GM12878 (cell line): ENCODE data around the gene TOM1L2. TPM values are rescaled to one million over a fixed set of nuclear protein-coding genes. Genes with fewer than 3 reads are reported as not detected.
A peak's percentile ranks its signal among the peaks of the same experiment; 100 is the strongest.

ENCODE experiments used
- ATAC-seq: fragments of 200-7000 bp; cut with Tn5 transposase; 3 replicates; pipeline ENCODE4 v1.9.1; 2020; ENCODE audit warnings: mild to moderate bottlenecking, moderate library complexity
- BruUV-seq: library from RNA; stranded (reverse); fragments of 400-500 nt; replicated peaks from 2 replicates; lab custom pipeline; 2021; lab: Mats Ljungman, UMichigan
- CTCF ChIA-PET: fragments of 300-600 bp; sonication (Branson Sonifier 250); formaldehyde crosslinking; extraction: SDS; loops from one replicate; lab custom pipeline; 2021; ENCODE audit warnings: inconsistent platforms; lab: Yijun Ruan, JAX
- POLR2A ChIA-PET: fragments of 350-600 bp; formaldehyde crosslinking; extraction: SDS; loops from one replicate; lab custom pipeline; 2021; ENCODE audit warnings: inconsistent platforms; lab: Charles Lee
- RAD21 ChIA-PET: fragments of 300-600 bp; sonication (Branson Sonifier 250); formaldehyde crosslinking; loops from one replicate; lab custom pipeline; 2023; ENCODE audit warnings: antibody characterized with exemption; ENCODE audit not compliant: unreplicated experiment; lab: Charles Lee
- SMC1A ChIA-PET: fragments of 300-600 bp; sonication (Branson Sonifier 250); formaldehyde crosslinking; loops from one replicate; lab custom pipeline; 2023; ENCODE audit not compliant: unreplicated experiment, uncharacterized antibody; lab: Charles Lee
- DNase-seq: peaks from one replicate; pipeline ENCODE4 v3.0.0-alpha.2; 2011; ENCODE audit warnings: low read depth, low spot score
- FAIRE-seq: peaks from 3 replicates; lab custom pipeline; 2011; peaks lifted over from hg19 to GRCh38; lab: Jason Lieb, UNC
- H2AFZ ChIP-seq: 2 replicates; pipeline ENCODE4 v1.6.0; 2011; ENCODE audit warnings: low read depth, low read length, control low read depth; ENCODE audit not compliant: control insufficient read depth
- H3K27ac ChIP-seq: 2 replicates; pipeline ENCODE4 v1.5.1; 2011; ENCODE audit warnings: control low read depth; ENCODE audit not compliant: control insufficient read depth, insufficient read depth
- H3K27me3 ChIP-seq, 2 experiments: replicated peaks in 1 of 2; 2 replicates each; pipeline versions ENCODE4 v1.6.0 to v1.6.1; 2011; ENCODE audit warnings: low read length in 1 of 2; ENCODE audit not compliant: control insufficient read depth in 2 of 2, insufficient read depth in 2 of 2
- H3K36me3 ChIP-seq, 2 experiments: 2 replicates each; pipeline ENCODE4 v1.5.1; 2011; ENCODE audit warnings: low read length in 1 of 2; ENCODE audit not compliant: control insufficient read depth in 2 of 2, insufficient read depth in 2 of 2
- H3K4me1 ChIP-seq: 2 replicates; pipeline ENCODE4 v1.6.1; 2011; ENCODE audit warnings: mild to moderate bottlenecking, low read length, moderate library complexity, mixed read lengths; ENCODE audit not compliant: control insufficient read depth, insufficient read depth
- H3K4me2 ChIP-seq: 2 replicates; pipeline ENCODE4 v1.6.0; 2011; ENCODE audit warnings: control low read depth; ENCODE audit not compliant: control insufficient read depth, insufficient read depth
- H3K4me3 ChIP-seq: fragments of 200-600 bp; sonication (generic); 2 replicates; pipeline ENCODE4 v1.5.1; 2016
- H3K79me2 ChIP-seq: 2 replicates; pipeline ENCODE4 v1.6.0; 2011; ENCODE audit warnings: low read length; ENCODE audit not compliant: control insufficient read depth, insufficient read depth
- H3K9ac ChIP-seq: 2 replicates; pipeline ENCODE4 v1.8.0; 2011; ENCODE audit warnings: low read length, control low read depth, mixed read lengths; ENCODE audit not compliant: control insufficient read depth, insufficient read depth
- H3K9me3 ChIP-seq: replicated peaks from 3 replicates; pipeline ENCODE4 v1.5.1; 2011; ENCODE audit warnings: mild to moderate bottlenecking, low read length; ENCODE audit not compliant: control insufficient read depth, insufficient read depth
- H4K20me1 ChIP-seq: 2 replicates; pipeline ENCODE4 v1.6.0; 2011; ENCODE audit not compliant: control insufficient read depth, insufficient read depth
- BCLAF1 ChIP-seq: fragments of 450-650 bp; IDR thresholded peaks from 2 replicates; pipeline ENCODE4 v1.6.1; 2017; ENCODE audit warnings: antibody characterized with exemption, mild to moderate bottlenecking, moderate library complexity
- CHD2 ChIP-seq: IDR thresholded peaks from 2 replicates; pipeline ENCODE4 v1.6.1; 2011; ENCODE audit warnings: low read depth, low read length, improper control_type of control experiment, borderline replicate concordance
- ETV6 ChIP-seq, 2 experiments: fragments of 450-650 bp in 1 of 2; IDR thresholded peaks in 1 of 2; conservative IDR thresholded peaks in 1 of 2; 2 replicates each; pipeline ENCODE4 v1.6.1; 2014; ENCODE audit warnings: antibody characterized with exemption in 1 of 2, borderline replicate concordance in 1 of 2, low read depth in 1 of 2, mild to moderate bottlenecking in 1 of 2, moderate library complexity in 1 of 2
- MEF2A ChIP-seq: IDR thresholded peaks from 2 replicates; pipeline ENCODE4 v1.6.1; 2011; ENCODE audit warnings: low read depth, mild to moderate bottlenecking, low read length, moderate library complexity; ENCODE audit not compliant: insufficient read depth
- MTA3 ChIP-seq: IDR thresholded peaks from 2 replicates; pipeline ENCODE4 v1.6.1; 2012; ENCODE audit warnings: low read length, inconsistent platforms, borderline replicate concordance
- SPI1 ChIP-seq: IDR thresholded peaks from 2 replicates; pipeline ENCODE4 v1.6.1; 2011; ENCODE audit warnings: low read depth, mild to moderate bottlenecking, low read length, moderate library complexity, borderline replicate concordance; ENCODE audit not compliant: insufficient read depth
- WGBS: methylation state at CpG from one replicate; pipeline ENCODE4 v1.1.6; 2016; ENCODE audit warnings: low lambda C conversion rate; ENCODE audit not compliant: insufficient replicate concordance, insufficient coverage; ENCODE audit errors: missing lambda C conversion rate; 5-methylcytosine and 5-hydroxymethylcytosine counted together
- in situ Hi-C: fragments of 300-500 bp; cut with MboI; formaldehyde crosslinking; loops from 9 replicates; pipeline ENCODE4 v1.14.3; 2018; ENCODE audit warnings: mixed read lengths
- intact Hi-C: fragments of 100-400 bp; cut with micrococcal nuclease; formaldehyde crosslinking; loops from one replicate; pipeline ENCODE4 v1.14.2; 2022; ENCODE audit not compliant: unreplicated experiment
- polyA plus RNA-seq, 11 experiments: library from polyadenylated mRNA; depleted of rRNA in 4 of 11; unstranded in 6 of 11; stranded (reverse) in 5 of 11; fragments of >200 nt; fragmentation: Nextera tagmentation in 4 of 11; fragmentation: Illumina TruSeq in 1 of 11; extraction: Ambion mirVana in 4 of 11; extraction: Trizol in 1 of 11; gene quantifications; 1 replicate in 1 of 11; 2 replicates in 10 of 11; pipeline versions ENCODE4 v1.2.1 to v1.2.3, GENCODE V29; 2011 to 2016; ENCODE audit warnings: inconsistent platforms in 2 of 11, missing spikeins in 2 of 11, low read depth in 1 of 11
- total RNA-seq, 4 experiments: library from RNA; depleted of rRNA in 3 of 4; stranded (reverse); fragments of >200 nt in 3 of 4; fragmentation: Illumina TruSeq in 1 of 4; extraction: Trizol in 1 of 4; gene quantifications; 2 replicates each; pipeline versions ENCODE4 v1.2.1 to v1.2.3, GENCODE V29; 2013 to 2021

TOM1L2 gene
- total and polyA plus RNA-seq, 10 of the 15 experiments (the other 5 are each of a cell fraction or from before 2014, with no cell fraction given), result 0.19 to 19.2 (median 8.1) TPM

GRCh38 chr17:17819111-17819510 is 153.1 kb downstream of the TOM1L2 start:
- peaks cover 5 to 28% of the 10 kb centered on the region in 2 experiments; a peak in 3 of 4 replicates for H3K36me3 ChIP-seq
- TF ChIP-seq MTA3 (no peak), SPI1 (no peak), ETV6 (conservative IDR thresholded peaks at IDR 0.05 in 1 of 2, IDR thresholded peaks at IDR 0.05 in 1 of 2; ENCODE audit: borderline replicate concordance in 1 of 2, low read depth in 1 of 2) (no peak), CHD2 (no peak)
- POLR2A ChIA-PET, result interaction anchor here (10.9 kb wide), 1 partner anchor 17 kb away, joined by 163 read pairs; the partner anchor contains the start of gene SREBF1
- SMC1A ChIA-PET, result interaction anchor here (4.4 kb wide), 1 partner anchor 15 kb away, joined by 46 read pairs; the partner anchor contains the start of gene SREBF1
- no peaks in the 10 kb centered on the region for H3K27me3 ChIP-seq
- H3K9ac ChIP-seq, result no peak overlapping the region
- H3K9me3 ChIP-seq, result no peaks in the 10 kb centered on the region
- in situ Hi-C loops, result no loop called here
- H4K20me1 ChIP-seq, result no peaks in the 10 kb centered on the region; the same call in 1 of the 2 replicates
- FAIRE-seq (no peak), ATAC-seq (no peak), DNase-seq (no peak)
- H3K4me1 ChIP-seq, result peaks cover 36% of the 10 kb centered on the region
- no peak overlapping the region for H3K27ac ChIP-seq
- no TSS peak for BruUV-seq
- CTCF ChIA-PET, result interaction anchor here (1.3 to 2.1 kb wide), 3 partner anchors 11 to 137 kb away, joined by 3 to 10 read pairs (median 6); no protein-coding TSS in a partner anchor
- RAD21 ChIA-PET, result interaction anchor here (1.0 to 9.0 kb wide), 4 partner anchors 13 to 137 kb away, joined by 3 to 105 read pairs (median 7); partner anchors contain the start of gene SREBF1
- no peak overlapping the region for H3K4me2 ChIP-seq
- intact Hi-C loops, result loop anchor here (2.0 kb wide), 1 partner anchor 22 kb away; no protein-coding TSS in a partner anchor
- WGBS, result 98% methylated on average over 12 of the region's 12 CpGs
- H3K4me3 ChIP-seq, result no peak overlapping the region
- no peak overlapping the region for H2AFZ ChIP-seq
- H3K79me2 ChIP-seq, result no peaks in the 10 kb centered on the region; the same call in 1 of the 2 replicates

GRCh38 chr17:17818088-17818526 is 154.1 kb downstream of the TOM1L2 start:
- Histone ChIP-seq H3K36me3 (peaks cover 5 to 34% of the 10 kb centered on the region in 2 experiments; a peak in 3 of 4 replicates), H3K79me2 (no peaks in the 10 kb centered on the region; the same call in 1 of the 2 replicates), H3K27me3 (no peaks in the 10 kb centered on the region), H4K20me1 (no peaks in the 10 kb centered on the region; the same call in 1 of the 2 replicates), H2AFZ (no peak overlapping the region), H3K9ac (no peak overlapping the region), H3K9me3 (no peaks in the 10 kb centered on the region), H3K27ac (no peak overlapping the region), H3K4me2 (no peak overlapping the region), H3K4me1 (peaks cover 30% of the 10 kb centered on the region), H3K4me3 (no peak overlapping the region)
- POLR2A ChIA-PET, result interaction anchor here (1.0 to 10.9 kb wide), 2 partner anchors 18 to 32 kb away, joined by 4 to 163 read pairs; partner anchors contain the start of gene SREBF1
- no peak for DNase-seq
- peak; percentile 40 for ATAC-seq
- TF ChIP-seq BCLAF1 (no peak), MEF2A (no peak), ETV6 (conservative IDR thresholded peaks at IDR 0.05 in 1 of 2, IDR thresholded peaks at IDR 0.05 in 1 of 2; ENCODE audit: borderline replicate concordance in 1 of 2, low read depth in 1 of 2) (no peak)
- SMC1A ChIA-PET, result interaction anchor here (1.4 kb wide), 1 partner anchor 136 kb away, joined by 4 read pairs; no protein-coding TSS in a partner anchor
- no TSS peak for BruUV-seq
- WGBS, result 78% methylated on average over 10 of the region's 10 CpGs
- RAD21 ChIA-PET, result interaction anchor here (0.9 to 9.0 kb wide), 6 partner anchors 10 to 134 kb away, joined by 3 to 105 read pairs (median 4); partner anchors contain the start of gene SREBF1
- peak; percentile 38 for FAIRE-seq
- CTCF ChIA-PET, result interaction anchor here (1.0 to 1.3 kb wide), 2 partner anchors 10 to 101 kb away, joined by 3 to 4 read pairs; no protein-coding TSS in a partner anchor
- in situ Hi-C loops, result no loop called here
- intact Hi-C loops, result loop anchor here (2.0 kb wide), 1 partner anchor 23 kb away; no protein-coding TSS in a partner anchor
